CD14-positive monocyte (primary cell): ENCODE results near the gene LTBP1. TPM values are rescaled to one million over a fixed set of nuclear protein-coding genes. Genes with fewer than 3 reads are reported as not detected.

ENCODE experiments used
- DNase-seq, 3 donors: peaks; one replicate each; pipeline ENCODE4 v3.0.0-alpha.2; 2011 to 2022
- H2AFZ ChIP-seq: 2 replicates; pipeline ENCODE4 v1.6.0; 2012; ENCODE audit warnings: mild to moderate bottlenecking, low read depth, low read length, inconsistent platforms; ENCODE audit not compliant: insufficient read depth, poor library complexity, severe bottlenecking
- H3K27ac ChIP-seq, 2 donors: 1 replicate in 1 of 2; 2 replicates in 1 of 2; pipeline ENCODE4 v1.5.1; 2012 to 2013; ENCODE audit warnings: low read length in 2 of 2, control low read depth in 1 of 2, inconsistent platforms in 1 of 2, low read depth in 1 of 2, mild to moderate bottlenecking in 1 of 2
- H3K27me3 ChIP-seq, 2 donors: one replicate each; pipeline versions ENCODE4 v1.6.0 to v1.6.1; 2011 to 2013; ENCODE audit warnings: low read length in 2 of 2; ENCODE audit not compliant: control insufficient read depth in 2 of 2, insufficient read depth in 2 of 2
- H3K36me3 ChIP-seq, 2 donors: replicated peaks in 1 of 2; 1 replicate in 1 of 2; 2 replicates in 1 of 2; pipeline versions ENCODE4 v1.5.1 to v1.6.1; 2012 to 2013; ENCODE audit warnings: low read length in 2 of 2, control low read depth in 1 of 2, inconsistent platforms in 1 of 2, mild to moderate bottlenecking in 1 of 2; ENCODE audit not compliant: insufficient read depth in 2 of 2, control insufficient read depth in 1 of 2
- H3K4me1 ChIP-seq, 2 donors: 1 replicate in 1 of 2; 2 replicates in 1 of 2; pipeline versions ENCODE4 v1.5.1 to v1.6.1; 2012 to 2013; ENCODE audit warnings: low read length in 2 of 2, control low read depth in 1 of 2, inconsistent platforms in 1 of 2, mild to moderate bottlenecking in 1 of 2, moderate library complexity in 1 of 2; ENCODE audit not compliant: insufficient read depth in 2 of 2, control insufficient read depth in 1 of 2
- H3K4me2 ChIP-seq: replicated peaks from 2 replicates; pipeline ENCODE3; 2012; ENCODE audit warnings: low read length, moderate library complexity, mild to moderate bottlenecking; ENCODE audit not compliant: poor library complexity, severe bottlenecking; ENCODE audit errors: extremely low read depth
- H3K4me3 ChIP-seq, 3 experiments: fragments of 200-600 bp in 1 of 3; sonication (generic) in 1 of 3; replicated peaks in 1 of 3; 1 replicate in 2 of 3; 2 replicates in 1 of 3; pipeline ENCODE4 v1.5.1; 2011 to 2013; ENCODE audit warnings: low read length in 3 of 3, mild to moderate bottlenecking in 3 of 3, control low read depth in 2 of 3, low read depth in 2 of 3, inconsistent platforms in 1 of 3, moderate library complexity in 1 of 3
- H3K79me2 ChIP-seq: 2 replicates; pipeline ENCODE4 v1.6.0; 2012; ENCODE audit warnings: mild to moderate bottlenecking, control low read depth, inconsistent platforms, low read length, moderate library complexity; ENCODE audit not compliant: insufficient read depth
- H3K9ac ChIP-seq: 2 replicates; pipeline ENCODE4 v1.6.0; 2017; ENCODE audit warnings: low read length, mild to moderate bottlenecking; ENCODE audit not compliant: insufficient read depth, poor library complexity, severe bottlenecking
- H3K9me3 ChIP-seq, 2 donors: replicated peaks in 1 of 2; 1 replicate in 1 of 2; 2 replicates in 1 of 2; pipeline versions ENCODE4 v1.5.1 to v1.6.1; 2012 to 2013; ENCODE audit warnings: low read length in 2 of 2, control low read depth in 1 of 2; ENCODE audit not compliant: control insufficient read depth in 1 of 2, insufficient read depth in 1 of 2
- H4K20me1 ChIP-seq: 2 replicates; pipeline ENCODE4 v1.6.0; 2012; ENCODE audit warnings: mild to moderate bottlenecking, low read length, control low read depth, moderate library complexity; ENCODE audit not compliant: insufficient read depth
- H3K27ac Mint-ChIP-seq, 7 donors: one replicate each; pipeline ENCODE4 v1.8.0; 2020; ENCODE audit warnings: mild to moderate bottlenecking in 7 of 7, mixed read lengths in 7 of 7, moderate library complexity in 6 of 7, inconsistent platforms in 2 of 7
- H3K27me3 Mint-ChIP-seq, 3 donors: one replicate each; pipeline ENCODE4 v1.8.0; 2021 to 2022; ENCODE audit warnings: low read depth in 3 of 3, mild to moderate bottlenecking in 3 of 3, mixed read lengths in 3 of 3, moderate library complexity in 3 of 3, inconsistent platforms in 1 of 3
- H3K36me3 Mint-ChIP-seq, 2 donors: one replicate each; pipeline ENCODE4 v1.8.0; 2020; ENCODE audit warnings: mixed read lengths in 2 of 2, inconsistent platforms in 1 of 2, mild to moderate bottlenecking in 1 of 2
- H3K4me1 Mint-ChIP-seq: one replicate; pipeline ENCODE4 v1.8.0; 2020; ENCODE audit warnings: mild to moderate bottlenecking, mixed read lengths
- H3K4me3 Mint-ChIP-seq, 2 donors: one replicate each; pipeline ENCODE4 v1.8.0; 2020; ENCODE audit warnings: mild to moderate bottlenecking in 2 of 2, mixed read lengths in 2 of 2, moderate library complexity in 1 of 2
- H3K9me3 Mint-ChIP-seq, 7 donors: one replicate each; pipeline ENCODE4 v1.8.0; 2020 to 2022; ENCODE audit warnings: mixed read lengths in 7 of 7, mild to moderate bottlenecking in 6 of 7, moderate library complexity in 6 of 7, inconsistent platforms in 2 of 7
- WGBS: methylation state at CpG from one replicate; pipeline ENCODE4 v1.1.5; 2013; ENCODE audit warnings: missing lambda C conversion rate; ENCODE audit not compliant: insufficient coverage; 5-methylcytosine and 5-hydroxymethylcytosine counted together
- intact Hi-C, 2 donors: fragments of 100-400 bp; cut with micrococcal nuclease; formaldehyde crosslinking; loops; one replicate each; pipeline versions ENCODE4 v1.15.0 to v1.15.1; 2023
- polyA plus RNA-seq, 3 donors: library from polyadenylated mRNA; depleted of rRNA in 1 of 3; unstranded in 2 of 3; stranded (reverse) in 1 of 3; fragments of 300-500 nt in 2 of 3; fragments of >200 nt in 1 of 3; fragmentation: Illumina TruSeq in 2 of 3; gene quantifications; 1 replicate in 2 of 3; 2 replicates in 1 of 3; pipeline ENCODE4 v1.2.3, GENCODE V29; 2012 to 2021
- TF ChIP-seq, protein P1 (sequence below): fragments of 200-600 bp; IDR thresholded peaks from one replicate; pipeline ENCODE4 v1.8.0; 2022; ENCODE audit warnings: antibody characterized with exemption, mild to moderate bottlenecking

Gene LTBP1
- polyA plus RNA-seq, 3 donors: 0.18 to 0.24 TPM; not detected in 1

DNA sequence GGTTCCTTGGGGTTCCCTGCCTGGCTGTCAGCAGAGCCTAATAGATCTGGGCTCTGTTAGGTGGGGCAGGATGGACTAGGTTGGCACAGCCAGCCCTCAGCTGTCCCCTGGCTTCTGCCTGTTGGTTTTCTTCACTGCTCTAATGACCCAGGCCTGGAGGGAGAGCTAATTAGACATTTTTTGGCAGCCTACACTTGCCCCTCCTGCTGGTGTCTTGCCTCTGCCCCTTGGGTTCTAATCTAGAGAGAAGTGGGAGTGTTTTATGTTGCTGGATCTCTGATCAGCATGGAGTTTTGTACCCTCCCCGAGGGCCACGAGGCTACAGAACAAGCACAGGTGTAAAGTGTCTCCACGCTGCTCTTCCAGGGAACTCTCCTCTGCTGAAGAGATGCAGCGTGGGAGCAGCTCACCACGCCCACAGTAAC, 330.3 kb downstream of the LTBP1 start:
- no peaks in the 10 kb centered on the region for H3K36me3 ChIP-seq
- no peaks in the 10 kb centered on the region for H3K9me3 ChIP-seq
- no peak overlapping the region for H2AFZ ChIP-seq
- H3K27ac ChIP-seq: no peak overlapping the region
- H3K27me3 ChIP-seq: no peaks in the 10 kb centered on the region
- Mint-ChIP-seq H3K4me3 (no peak overlapping the region), H3K27ac (no peak overlapping the region), H3K4me1 (no peaks in the 10 kb centered on the region), H3K9me3 (peaks cover 0 to 2% (median 0%) of the 10 kb centered on the region in 7 donors), H3K36me3 (no peaks in the 10 kb centered on the region), H3K27me3 (peaks cover 0 to 4% (median 1%) of the 10 kb centered on the region in 3 donors)
- no peak overlapping the region for H3K9ac ChIP-seq
- intact Hi-C loops: no loop called here
- no peak overlapping the region for H3K4me2 ChIP-seq
- H3K79me2 ChIP-seq: no peaks in the 10 kb centered on the region
- no peaks in the 10 kb centered on the region for H3K4me1 ChIP-seq
- no peak overlapping the region for H3K4me3 ChIP-seq
- TF ChIP-seq, protein P1, sequence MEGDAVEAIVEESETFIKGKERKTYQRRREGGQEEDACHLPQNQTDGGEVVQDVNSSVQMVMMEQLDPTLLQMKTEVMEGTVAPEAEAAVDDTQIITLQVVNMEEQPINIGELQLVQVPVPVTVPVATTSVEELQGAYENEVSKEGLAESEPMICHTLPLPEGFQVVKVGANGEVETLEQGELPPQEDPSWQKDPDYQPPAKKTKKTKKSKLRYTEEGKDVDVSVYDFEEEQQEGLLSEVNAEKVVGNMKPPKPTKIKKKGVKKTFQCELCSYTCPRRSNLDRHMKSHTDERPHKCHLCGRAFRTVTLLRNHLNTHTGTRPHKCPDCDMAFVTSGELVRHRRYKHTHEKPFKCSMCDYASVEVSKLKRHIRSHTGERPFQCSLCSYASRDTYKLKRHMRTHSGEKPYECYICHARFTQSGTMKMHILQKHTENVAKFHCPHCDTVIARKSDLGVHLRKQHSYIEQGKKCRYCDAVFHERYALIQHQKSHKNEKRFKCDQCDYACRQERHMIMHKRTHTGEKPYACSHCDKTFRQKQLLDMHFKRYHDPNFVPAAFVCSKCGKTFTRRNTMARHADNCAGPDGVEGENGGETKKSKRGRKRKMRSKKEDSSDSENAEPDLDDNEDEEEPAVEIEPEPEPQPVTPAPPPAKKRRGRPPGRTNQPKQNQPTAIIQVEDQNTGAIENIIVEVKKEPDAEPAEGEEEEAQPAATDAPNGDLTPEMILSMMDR: no peak
- 95% methylated on average over 4 of the region's 5 CpGs for WGBS
- H4K20me1 ChIP-seq: no peaks in the 10 kb centered on the region
- DNase-seq: no peak

DNA sequence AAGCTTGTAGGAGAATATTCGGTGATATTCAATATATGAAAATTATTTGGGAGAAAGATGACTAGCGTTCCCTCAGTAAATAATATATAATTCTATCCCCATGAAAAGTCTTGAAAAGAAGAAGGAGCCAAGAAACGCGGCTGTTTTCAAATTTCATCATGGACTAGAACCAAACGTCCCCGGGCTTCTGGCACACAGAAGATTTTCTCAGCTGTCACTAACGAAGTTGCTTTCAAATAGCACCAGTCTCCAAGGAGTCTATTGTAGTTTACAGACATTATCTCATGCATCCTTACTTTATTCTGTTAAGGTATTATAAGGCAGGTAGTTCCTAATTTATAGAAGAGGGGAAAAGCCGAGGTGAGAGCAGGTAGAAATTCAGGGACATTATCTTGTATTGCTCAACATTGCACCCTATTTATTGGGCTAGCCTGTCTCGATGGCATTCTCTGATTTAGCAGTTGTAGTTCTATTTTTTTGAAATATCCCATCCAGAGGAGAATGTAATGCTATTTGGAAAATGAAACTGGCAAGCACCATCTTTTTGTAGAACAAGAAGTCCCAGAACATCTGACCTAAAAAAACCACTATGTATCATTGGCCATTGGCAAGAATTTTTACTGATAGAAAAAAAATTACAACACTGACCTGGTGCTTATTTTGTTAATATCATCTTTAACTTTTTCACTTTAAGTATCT, 331.6 kb downstream of the LTBP1 start:
- H3K27me3 ChIP-seq: no peaks in the 10 kb centered on the region
- no peak overlapping the region for H2AFZ ChIP-seq
- no peaks in the 10 kb centered on the region for H3K36me3 Mint-ChIP-seq
- H3K4me1 ChIP-seq: no peaks in the 10 kb centered on the region
- no peak overlapping the region for H3K27ac ChIP-seq
- H3K9ac ChIP-seq: no peak overlapping the region
- no peaks in the 10 kb centered on the region for H4K20me1 ChIP-seq
- no peak overlapping the region for H3K4me3 ChIP-seq
- no peak overlapping the region for H3K4me3 Mint-ChIP-seq
- peaks cover 0 to 4% (median 1%) of the 10 kb centered on the region in 3 donors for H3K27me3 Mint-ChIP-seq
- H3K4me2 ChIP-seq: no peak overlapping the region
- no peak overlapping the region for H3K27ac Mint-ChIP-seq
- peaks cover 0 to 3% (median 0%) of the 10 kb centered on the region in 7 donors for H3K9me3 Mint-ChIP-seq
- TF ChIP-seq, protein P1: no peak
- intact Hi-C loops: no loop called here
- H3K79me2 ChIP-seq: no peaks in the 10 kb centered on the region
- no peak for DNase-seq
- no peaks in the 10 kb centered on the region for H3K36me3 ChIP-seq
- no peaks in the 10 kb centered on the region for H3K4me1 Mint-ChIP-seq
- H3K9me3 ChIP-seq: no peaks in the 10 kb centered on the region
- WGBS: no CpG with 5 or more reads among the region's 9 CpGs
